ENCODE results near the gene LACTBL1. TPM values are rescaled to one million over a fixed set of nuclear protein-coding genes. Genes with fewer than 3 reads are reported as not detected.

LACTBL1 gene
- total RNA-seq, 1 donor from 2014 or later, result not detected

DNA sequence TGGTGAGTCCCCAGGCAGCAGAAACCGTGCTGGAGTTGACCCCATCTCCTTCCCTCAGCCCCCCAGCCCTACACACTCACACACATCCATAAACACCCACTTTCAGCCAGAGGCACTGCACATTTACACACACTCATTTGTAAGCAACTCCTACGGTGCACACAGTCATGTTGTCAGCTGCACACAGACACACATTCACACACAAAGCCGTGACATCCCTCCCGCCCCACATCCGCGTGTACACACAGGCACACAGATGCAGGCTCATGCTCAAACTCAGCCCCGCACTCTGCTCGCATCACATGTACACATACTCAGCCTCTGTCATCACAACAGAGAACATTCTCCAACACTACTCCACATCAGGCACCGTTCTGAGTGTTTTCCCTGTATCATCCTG, 47.6 kb downstream of the LACTBL1 start:
- H3K36me3 Mint-ChIP-seq (ENCODE audit: low read depth, unreplicated experiment), result no peaks in the 10 kb centered on the region
- Histone ChIP-seq H3K4me1 (ENCODE audit: insufficient read depth, low read length) (peaks cover 2% of the 10 kb centered on the region), H4K20me1 (ENCODE audit: insufficient read depth, low read length) (no peaks in the 10 kb centered on the region), H3K9me3 (ENCODE audit: insufficient read depth, low read depth, low read length) (peaks cover 6% of the 10 kb centered on the region), H3K27ac (ENCODE audit: low read depth, low read length) (no peak overlapping the region), H3K27me3 (ENCODE audit: insufficient read depth, low read length) (peaks cover 7% of the 10 kb centered on the region), H3K9ac (ENCODE audit: low read length) (no peak overlapping the region), H2AFZ (ENCODE audit: low read depth, low read length) (no peak overlapping the region), H3K4me3 (ENCODE audit: insufficient read depth, low read depth, low read length) (no peak overlapping the region), H3K36me3 (ENCODE audit: insufficient read depth, low read length) (no peaks in the 10 kb centered on the region), H3K79me2 (ENCODE audit: insufficient read depth, low read length) (no peaks in the 10 kb centered on the region), H3K4me2 (ENCODE audit: low read length) (no peak overlapping the region)
- peaks cover 12% of the 10 kb centered on the region for H3K4me1 Mint-ChIP-seq (ENCODE audit: low read depth, unreplicated experiment)
- no peak overlapping the region for H3K27ac Mint-ChIP-seq (ENCODE audit: unreplicated experiment)
- no peak for DNase-seq (ENCODE audit: low read depth)
- H3K4me3 Mint-ChIP-seq (ENCODE audit: unreplicated experiment), result no peak overlapping the region
- FAIRE-seq, result no peak
- no peak for TF ChIP-seq EZH2 (IDR thresholded peaks at IDR 0.05; ENCODE audit: insufficient read depth, low read length)
- TF ChIP-seq, protein P1, sequence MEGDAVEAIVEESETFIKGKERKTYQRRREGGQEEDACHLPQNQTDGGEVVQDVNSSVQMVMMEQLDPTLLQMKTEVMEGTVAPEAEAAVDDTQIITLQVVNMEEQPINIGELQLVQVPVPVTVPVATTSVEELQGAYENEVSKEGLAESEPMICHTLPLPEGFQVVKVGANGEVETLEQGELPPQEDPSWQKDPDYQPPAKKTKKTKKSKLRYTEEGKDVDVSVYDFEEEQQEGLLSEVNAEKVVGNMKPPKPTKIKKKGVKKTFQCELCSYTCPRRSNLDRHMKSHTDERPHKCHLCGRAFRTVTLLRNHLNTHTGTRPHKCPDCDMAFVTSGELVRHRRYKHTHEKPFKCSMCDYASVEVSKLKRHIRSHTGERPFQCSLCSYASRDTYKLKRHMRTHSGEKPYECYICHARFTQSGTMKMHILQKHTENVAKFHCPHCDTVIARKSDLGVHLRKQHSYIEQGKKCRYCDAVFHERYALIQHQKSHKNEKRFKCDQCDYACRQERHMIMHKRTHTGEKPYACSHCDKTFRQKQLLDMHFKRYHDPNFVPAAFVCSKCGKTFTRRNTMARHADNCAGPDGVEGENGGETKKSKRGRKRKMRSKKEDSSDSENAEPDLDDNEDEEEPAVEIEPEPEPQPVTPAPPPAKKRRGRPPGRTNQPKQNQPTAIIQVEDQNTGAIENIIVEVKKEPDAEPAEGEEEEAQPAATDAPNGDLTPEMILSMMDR (IDR thresholded peaks at IDR 0.05; ENCODE audit: insufficient read depth, low read depth, low read length), result no peak
- peaks cover 27% of the 10 kb centered on the region for H3K27me3 Mint-ChIP-seq (ENCODE audit: low read depth, unreplicated experiment)
- H3K9me3 Mint-ChIP-seq (ENCODE audit: unreplicated experiment), result peaks cover 9% of the 10 kb centered on the region

DNA sequence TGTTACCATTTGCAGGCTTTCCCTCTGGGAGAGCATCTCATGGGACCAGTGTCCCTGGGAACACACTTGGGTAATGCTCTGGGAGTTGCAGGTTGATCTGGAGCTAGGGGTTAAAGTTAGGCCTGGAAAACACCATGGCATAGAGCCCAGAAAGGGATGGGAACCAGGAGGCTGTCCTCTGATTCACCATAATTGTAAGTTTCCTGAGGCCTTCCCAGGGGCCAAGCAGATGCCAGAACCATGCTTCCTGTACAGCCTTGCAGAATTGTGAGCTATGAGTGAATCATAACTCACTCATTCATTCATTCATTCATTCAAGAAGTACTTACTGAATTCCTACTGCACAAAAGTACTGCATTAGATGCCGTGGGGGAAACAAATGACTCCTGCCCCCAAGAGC, 50.0 kb downstream of the LACTBL1 start:
- no peak overlapping the region for H3K27ac ChIP-seq (ENCODE audit: low read depth, low read length)
- Mint-ChIP-seq H3K36me3 (ENCODE audit: low read depth, unreplicated experiment) (peaks cover 1% of the 10 kb centered on the region), H3K27me3 (ENCODE audit: low read depth, unreplicated experiment) (peaks cover 14% of the 10 kb centered on the region), H3K27ac (ENCODE audit: unreplicated experiment) (no peak overlapping the region), H3K4me3 (ENCODE audit: unreplicated experiment) (no peak overlapping the region), H3K4me1 (ENCODE audit: low read depth, unreplicated experiment) (peaks cover 17% of the 10 kb centered on the region), H3K9me3 (ENCODE audit: unreplicated experiment) (peaks cover 7% of the 10 kb centered on the region)
- H3K4me3 ChIP-seq (ENCODE audit: insufficient read depth, low read depth, low read length), result no peak overlapping the region
- peaks cover 7% of the 10 kb centered on the region for H3K27me3 ChIP-seq (ENCODE audit: insufficient read depth, low read length)
- H2AFZ ChIP-seq (ENCODE audit: low read depth, low read length), result no peak overlapping the region
- FAIRE-seq, result no peak
- no peak overlapping the region for H3K9ac ChIP-seq (ENCODE audit: low read length)
- no peaks in the 10 kb centered on the region for H3K79me2 ChIP-seq (ENCODE audit: insufficient read depth, low read length)
- DNase-seq (ENCODE audit: low read depth), result no peak
- H4K20me1 ChIP-seq (ENCODE audit: insufficient read depth, low read length), result no peaks in the 10 kb centered on the region
- peaks cover 5% of the 10 kb centered on the region for H3K4me1 ChIP-seq (ENCODE audit: insufficient read depth, low read length)
- peaks cover 6% of the 10 kb centered on the region for H3K9me3 ChIP-seq (ENCODE audit: insufficient read depth, low read depth, low read length)
- H3K36me3 ChIP-seq (ENCODE audit: insufficient read depth, low read length), result no peaks in the 10 kb centered on the region
- H3K4me2 ChIP-seq (ENCODE audit: low read length), result no peak overlapping the region
- TF ChIP-seq EZH2 (IDR thresholded peaks at IDR 0.05; ENCODE audit: insufficient read depth, low read length), result no peak
- TF ChIP-seq, protein P1 (IDR thresholded peaks at IDR 0.05; ENCODE audit: insufficient read depth, low read depth, low read length), result no peak

DNA sequence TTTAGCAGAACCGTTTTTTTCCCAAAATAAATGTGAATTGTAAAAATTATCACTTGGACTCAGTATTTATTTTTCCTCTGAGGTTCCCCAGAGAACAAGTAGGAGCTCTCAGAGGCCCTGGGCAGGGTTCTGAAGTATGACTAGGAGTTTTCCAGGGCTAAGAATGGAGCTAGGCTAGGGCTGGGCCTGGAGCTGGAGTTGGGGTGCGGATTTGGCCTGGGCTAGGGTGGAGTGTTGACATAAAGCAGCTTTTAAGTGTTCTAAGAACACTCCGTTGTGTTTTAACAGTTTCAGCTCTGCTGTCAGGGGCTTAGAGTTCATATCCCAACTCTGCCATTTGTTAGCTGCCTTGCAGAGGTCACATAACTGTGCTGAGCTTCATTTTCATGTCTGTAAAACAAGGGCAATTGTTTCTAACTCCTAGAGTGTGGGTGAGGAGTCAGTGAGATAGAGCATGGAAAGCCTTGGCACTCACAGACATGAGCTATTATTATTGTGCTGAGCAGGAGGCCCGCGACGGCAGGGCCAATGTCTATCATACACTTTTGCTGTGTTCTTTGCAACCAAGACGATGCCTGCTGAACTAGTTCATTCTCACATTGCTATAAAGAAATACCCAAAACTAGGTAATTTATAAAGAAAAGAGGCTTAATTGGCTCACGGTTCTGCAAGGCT, 51.1 kb downstream of the LACTBL1 start:
- H3K9me3 Mint-ChIP-seq (ENCODE audit: unreplicated experiment), result peaks cover 7% of the 10 kb centered on the region
- no peak for FAIRE-seq
- H3K27ac ChIP-seq (ENCODE audit: low read depth, low read length), result no peak overlapping the region

More for the DNA sequence above, 51.1 kb downstream of the LACTBL1 start:
- Histone ChIP-seq H2AFZ (ENCODE audit: low read depth, low read length) (no peak overlapping the region), H3K4me3 (ENCODE audit: insufficient read depth, low read depth, low read length) (no peak overlapping the region), H3K27me3 (ENCODE audit: insufficient read depth, low read length) (peaks cover 3% of the 10 kb centered on the region), H3K9ac (ENCODE audit: low read length) (no peak overlapping the region), H4K20me1 (ENCODE audit: insufficient read depth, low read length) (no peaks in the 10 kb centered on the region), H3K36me3 (ENCODE audit: insufficient read depth, low read length) (no peaks in the 10 kb centered on the region), H3K9me3 (ENCODE audit: insufficient read depth, low read depth, low read length) (peaks cover 6% of the 10 kb centered on the region), H3K4me2 (ENCODE audit: low read length) (no peak overlapping the region), H3K79me2 (ENCODE audit: insufficient read depth, low read length) (no peaks in the 10 kb centered on the region), H3K4me1 (ENCODE audit: insufficient read depth, low read length) (peaks cover 5% of the 10 kb centered on the region)
- Mint-ChIP-seq H3K4me1 (ENCODE audit: low read depth, unreplicated experiment) (peaks cover 17% of the 10 kb centered on the region), H3K27me3 (ENCODE audit: low read depth, unreplicated experiment) (peaks cover 15% of the 10 kb centered on the region), H3K36me3 (ENCODE audit: low read depth, unreplicated experiment) (peaks cover 1% of the 10 kb centered on the region), H3K27ac (ENCODE audit: unreplicated experiment) (no peak overlapping the region), H3K4me3 (ENCODE audit: unreplicated experiment) (no peak overlapping the region)
- no peak for TF ChIP-seq EZH2 (IDR thresholded peaks at IDR 0.05; ENCODE audit: insufficient read depth, low read length)
- TF ChIP-seq, protein P1 (IDR thresholded peaks at IDR 0.05; ENCODE audit: insufficient read depth, low read depth, low read length), result no peak
- DNase-seq (ENCODE audit: low read depth), result no peak
